Activated CD4-positive, alpha-beta memory T cell treated with anti-CD3 and anti-CD28 coated beads for 36 hours (primary cell): ENCODE measurements around the gene PLVAP. TPM values are rescaled to one million over a fixed set of nuclear protein-coding genes. Genes with fewer than 3 reads are reported as not detected.

ENCODE experiments used
- CTCF ChIA-PET: fragments of 350-600 bp; sonication (Branson Sonifier 250); formaldehyde crosslinking; loops from one replicate; lab custom pipeline; 2021; ENCODE audit warnings: antibody characterized with exemption, inconsistent platforms; lab: Charles Lee
- POLR2A ChIA-PET: fragments of 350-600 bp; sonication (Branson Sonifier 250); formaldehyde crosslinking; loops from one replicate; lab custom pipeline; 2021; ENCODE audit warnings: antibody characterized with exemption; lab: Charles Lee
- DNase-seq: peaks from one replicate; pipeline ENCODE4 v3.0.0-alpha.2; 2020
- H3K27ac Mint-ChIP-seq: one replicate; pipeline ENCODE4 v1.8.0; 2021; ENCODE audit warnings: mixed read lengths
- H3K27me3 Mint-ChIP-seq: one replicate; pipeline ENCODE4 v1.8.0; 2021; ENCODE audit warnings: mixed read lengths
- H3K36me3 Mint-ChIP-seq: one replicate; pipeline ENCODE4 v1.8.0; 2021; ENCODE audit warnings: mixed read lengths
- H3K4me1 Mint-ChIP-seq: one replicate; pipeline ENCODE4 v1.8.0; 2021; ENCODE audit warnings: low read depth, mixed read lengths
- H3K4me3 Mint-ChIP-seq: one replicate; pipeline ENCODE4 v1.8.0; 2021; ENCODE audit warnings: mild to moderate bottlenecking, mixed read lengths
- H3K9me3 Mint-ChIP-seq: one replicate; pipeline ENCODE4 v1.8.0; 2021; ENCODE audit warnings: mixed read lengths
- intact Hi-C: fragments of 100-400 bp; cut with micrococcal nuclease; formaldehyde crosslinking; loops from one replicate; pipeline ENCODE4 v1.15.1; 2023
- total RNA-seq, 2 experiments: library from RNA; stranded (reverse); gene quantifications; one replicate each; pipeline ENCODE4 v1.2.3, GENCODE V29; 2021

The PLVAP gene
- total RNA-seq, 2 experiments from 2014 or later, result 0.14 TPM; not detected in 1

DNA sequence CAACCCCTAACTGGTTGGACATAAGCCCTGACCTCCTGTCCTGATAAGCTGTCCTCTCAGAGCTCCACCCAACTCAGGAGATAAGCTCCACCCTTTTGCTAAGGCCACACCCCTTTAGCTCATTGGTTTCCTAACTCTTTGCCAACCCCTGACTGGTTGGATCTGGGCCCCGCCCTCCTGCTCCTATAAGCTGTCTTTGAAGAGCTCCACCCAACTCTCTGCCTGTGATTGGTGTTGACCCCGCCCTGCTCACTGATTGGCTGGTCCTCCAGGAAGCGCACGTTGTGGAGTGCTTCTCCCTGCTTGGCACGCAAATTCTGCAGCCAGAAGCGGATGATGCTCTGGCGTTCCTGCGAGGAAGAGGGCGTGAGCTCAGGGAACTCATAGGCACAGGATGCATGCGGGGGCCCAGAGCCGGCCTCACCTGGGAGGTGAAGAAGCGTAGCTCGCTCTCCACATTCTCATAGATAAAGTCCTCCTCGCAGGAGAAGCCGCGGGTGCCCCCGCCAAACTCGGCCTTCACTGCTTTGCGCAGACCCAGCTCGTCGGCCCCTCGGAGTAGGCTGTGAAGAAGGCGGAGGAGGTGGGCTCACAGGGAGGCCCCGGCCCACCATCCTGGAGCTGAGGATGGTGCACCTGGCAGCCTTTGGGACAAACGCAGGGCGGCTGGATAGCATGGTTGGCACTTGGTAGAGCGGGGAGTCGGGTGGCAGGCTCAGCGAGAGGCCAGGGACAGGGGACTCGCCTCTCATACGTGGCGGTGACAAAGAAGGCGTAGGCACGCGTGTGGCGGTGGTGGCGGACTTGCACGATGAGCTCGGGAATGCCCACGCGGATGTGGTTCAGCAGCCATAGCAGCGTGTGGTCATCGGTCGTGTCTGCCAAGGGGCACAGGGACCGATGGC is 44.2 kb downstream of the PLVAP start:
- intact Hi-C loops, result no loop called here
- POLR2A ChIA-PET, result interaction anchor here (1.1 to 3.2 kb wide), 4 partner anchors 15 to 56 kb away, joined by 3 to 15 read pairs (median 7); partner anchors contain the start of genes DDA1 and MRPL34
- no peaks in the 10 kb centered on the region for H3K36me3 Mint-ChIP-seq
- no peaks in the 10 kb centered on the region for H3K27me3 Mint-ChIP-seq
- H3K9me3 Mint-ChIP-seq, result no peaks in the 10 kb centered on the region
- H3K4me1 Mint-ChIP-seq, result peaks cover 20% of the 10 kb centered on the region
- DNase-seq, result peak; percentile 68
- CTCF ChIA-PET, result interaction anchor here (0.6 to 2.1 kb wide), 9 partner anchors 9 to 132 kb away, joined by 3 to 6 read pairs (median 4); partner anchors contain the start of gene ABHD8
- no peak overlapping the region for H3K27ac Mint-ChIP-seq
- no peak overlapping the region for H3K4me3 Mint-ChIP-seq

DNA sequence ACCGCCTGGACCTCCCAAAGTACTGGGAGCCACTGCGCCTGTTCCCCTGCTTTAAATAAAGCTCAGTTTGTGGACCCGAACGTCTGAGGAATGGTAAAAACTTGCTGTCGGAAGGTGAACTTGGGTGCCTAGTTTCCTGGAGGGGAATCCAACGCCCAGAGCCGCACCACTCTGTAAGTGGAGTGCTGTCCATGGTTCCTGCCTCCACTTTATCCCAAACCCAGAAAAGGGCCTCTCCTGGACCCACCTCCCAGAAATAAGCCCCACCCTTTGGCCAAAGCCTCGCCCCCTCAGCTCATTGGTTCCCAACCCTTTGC is 44.8 kb downstream of the PLVAP start:
- Mint-ChIP-seq H3K27ac (no peak overlapping the region), H3K4me3 (no peak overlapping the region), H3K9me3 (no peaks in the 10 kb centered on the region), H3K27me3 (no peaks in the 10 kb centered on the region), H3K4me1 (peaks cover 19% of the 10 kb centered on the region), H3K36me3 (no peaks in the 10 kb centered on the region)
- POLR2A ChIA-PET, result interaction anchor here (2.2 kb wide), 1 partner anchor 27 kb away, joined by 9 read pairs; the partner anchor contains the start of gene MRPL34
- DNase-seq, result no peak
- CTCF ChIA-PET, result interaction anchor here (0.6 to 1.6 kb wide), 4 partner anchors 26 to 132 kb away, joined by 3 to 5 read pairs (median 4); partner anchors contain the start of gene ABHD8
- intact Hi-C loops, result no loop called here

- DNase-seq, result no peak
- no peaks in the 10 kb centered on the region for H3K27me3 Mint-ChIP-seq
- CTCF ChIA-PET, result interaction anchor here (0.7 kb wide), 1 partner anchor 12 kb away, joined by 3 read pairs; no protein-coding TSS in a partner anchor
- H3K4me3 Mint-ChIP-seq, result no peak overlapping the region
- peaks cover 18% of the 10 kb centered on the region for H3K4me1 Mint-ChIP-seq
- H3K9me3 Mint-ChIP-seq, result no peaks in the 10 kb centered on the region
- POLR2A ChIA-PET, result no interaction called here
- no peaks in the 10 kb centered on the region for H3K36me3 Mint-ChIP-seq
- no peak overlapping the region for H3K27ac Mint-ChIP-seq
- intact Hi-C loops, result no loop called here
Measured at GRCh38 chr19:17331045-17331558, 46.0 kb downstream of the PLVAP start.

DNA sequence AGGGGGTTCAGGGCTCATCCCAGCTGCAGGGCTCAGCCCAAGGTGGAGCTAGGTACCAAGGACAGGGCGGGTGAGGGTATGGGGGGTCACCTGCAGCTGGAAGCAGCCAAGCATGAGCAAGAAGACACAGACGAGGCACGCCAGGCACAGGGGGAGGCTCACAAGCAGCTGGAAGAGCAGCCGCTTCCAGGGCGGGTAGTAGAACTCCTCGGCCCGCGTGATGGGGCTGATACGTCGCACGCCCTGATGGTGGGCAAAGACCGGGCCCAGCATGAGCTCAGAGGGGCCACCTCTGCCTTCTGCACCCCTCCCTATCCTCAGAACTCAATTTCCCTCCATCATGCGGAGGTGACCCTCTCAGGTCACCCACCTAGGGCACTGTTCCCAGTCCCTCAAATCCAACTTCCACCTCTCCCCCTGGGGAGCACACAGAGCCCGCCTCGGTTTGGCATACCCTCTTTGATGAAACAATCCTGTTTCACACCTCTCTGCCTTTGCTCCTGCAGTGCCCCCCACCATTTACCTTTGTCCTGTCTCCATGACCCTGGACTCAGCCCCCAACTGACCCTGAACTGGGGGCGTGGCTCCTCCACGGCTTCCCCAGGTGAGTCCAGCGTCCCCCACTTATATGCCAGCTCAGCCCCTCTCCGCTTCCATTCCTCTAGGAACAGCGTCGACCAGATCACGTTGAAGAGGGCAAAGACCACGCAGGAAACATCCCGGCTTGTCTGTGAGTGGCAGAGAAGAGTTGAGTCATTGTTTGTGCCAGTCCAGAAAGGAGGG is 46.7 kb downstream of the PLVAP start:
- no peaks in the 10 kb centered on the region for H3K36me3 Mint-ChIP-seq
- intact Hi-C loops, result no loop called here
- no peaks in the 10 kb centered on the region for H3K27me3 Mint-ChIP-seq
- H3K9me3 Mint-ChIP-seq, result no peaks in the 10 kb centered on the region
- no peak for DNase-seq
- ChIA-PET CTCF (interaction anchor here (0.7 to 1.1 kb wide), 3 partner anchors 11 to 59 kb away, joined by 3 read pairs; partner anchors contain the start of gene DDA1), POLR2A (no interaction called here)
- H3K27ac Mint-ChIP-seq, result no peak overlapping the region
- H3K4me1 Mint-ChIP-seq, result peaks cover 16% of the 10 kb centered on the region
- H3K4me3 Mint-ChIP-seq, result peak overlapping the region; percentile 8

DNA sequence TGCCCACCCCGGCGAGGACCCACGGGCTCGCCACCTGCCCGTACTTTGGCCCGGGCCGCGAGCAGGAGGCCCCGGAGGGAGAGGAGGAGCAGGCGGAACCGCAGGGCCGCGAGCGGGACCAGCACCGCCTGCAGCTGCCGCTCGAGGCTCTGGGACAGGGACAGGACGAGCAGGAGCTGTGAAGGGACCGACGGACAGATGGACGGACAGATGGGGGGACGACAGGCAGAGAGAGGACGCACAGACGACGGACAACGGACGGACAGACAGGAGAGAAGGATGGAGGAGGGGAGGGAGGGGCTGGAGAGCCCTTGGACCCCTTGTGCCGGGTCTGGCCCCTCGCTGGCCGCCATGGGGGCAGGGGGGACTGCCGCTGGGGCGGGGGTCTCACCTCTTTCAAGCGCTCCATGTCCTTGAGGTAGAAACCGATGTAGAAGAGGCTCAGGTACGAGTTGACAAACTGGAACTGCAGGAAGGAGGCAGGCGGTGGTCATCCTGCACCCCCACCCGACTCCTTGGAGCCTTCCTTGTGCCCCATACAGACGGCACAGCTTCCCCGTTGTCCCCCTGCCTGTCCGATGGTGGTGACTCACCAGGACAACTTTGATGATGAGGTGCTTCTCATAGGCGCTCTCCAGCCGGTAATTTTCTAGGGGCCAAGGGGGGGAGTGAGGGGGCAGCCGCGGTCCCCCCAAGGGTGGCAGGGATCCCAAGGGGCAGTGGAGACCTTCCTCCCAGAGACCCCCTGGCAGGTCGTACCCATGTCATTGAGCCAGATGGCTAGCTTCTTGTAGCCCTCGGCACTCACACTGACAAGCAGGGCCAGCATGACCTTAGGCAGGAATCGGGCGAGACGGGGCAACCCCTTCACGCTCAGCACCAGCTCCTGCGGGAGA is 47.5 kb downstream of the PLVAP start:
- peaks cover 11% of the 10 kb centered on the region for H3K4me1 Mint-ChIP-seq
- H3K36me3 Mint-ChIP-seq, result no peaks in the 10 kb centered on the region
- ChIA-PET POLR2A (interaction anchor here (0.6 kb wide), 1 partner anchor 423 kb away, joined by 3 read pairs; no protein-coding TSS in a partner anchor), CTCF (interaction anchor here (1.0 to 1.1 kb wide), 2 partner anchors 20 to 60 kb away, joined by 3 read pairs; partner anchors contain the start of gene DDA1)
- H3K27me3 Mint-ChIP-seq, result no peaks in the 10 kb centered on the region
- intact Hi-C loops, result no loop called here
- H3K9me3 Mint-ChIP-seq, result no peaks in the 10 kb centered on the region
- no peak overlapping the region for H3K27ac Mint-ChIP-seq
- DNase-seq, result no peak
- no peak overlapping the region for H3K4me3 Mint-ChIP-seq

- peak overlapping the region; percentile 41 for H3K4me3 Mint-ChIP-seq
- CTCF ChIA-PET, result interaction anchor here (0.9 to 1.0 kb wide), 2 partner anchors 19 to 57 kb away, joined by 3 to 4 read pairs; partner anchors contain the start of gene DDA1
- peak; percentile 44 for DNase-seq
Measured at GRCh38 chr19:17328517-17329365, 48.4 kb downstream of the PLVAP start.

GRCh38 chr19:17327654-17328516 is 49.3 kb downstream of the PLVAP start:
- Mint-ChIP-seq H3K4me3 (peak overlapping the region; percentile 46), H3K4me1 (peaks cover 3% of the 10 kb centered on the region), H3K27me3 (no peaks in the 10 kb centered on the region), H3K27ac (no peak overlapping the region), H3K9me3 (no peaks in the 10 kb centered on the region), H3K36me3 (no peaks in the 10 kb centered on the region)
- ChIA-PET POLR2A (interaction anchor here (0.9 kb wide), 1 partner anchor 19 kb away, joined by 3 read pairs; the partner anchor contains the start of gene DDA1), CTCF (interaction anchor here (0.9 to 1.0 kb wide), 2 partner anchors 18 to 58 kb away, joined by 3 to 4 read pairs; partner anchors contain the start of gene DDA1)
- DNase-seq, result peak; percentile 73
- intact Hi-C loops, result no loop called here

More at GRCh38 chr19:17328517-17329365, 48.4 kb downstream of the PLVAP start:
- POLR2A ChIA-PET, result interaction anchor here (0.6 to 0.9 kb wide), 2 partner anchors 20 to 424 kb away, joined by 3 read pairs; partner anchors contain the start of gene DDA1
- Mint-ChIP-seq H3K27me3 (no peaks in the 10 kb centered on the region), H3K4me1 (peaks cover 8% of the 10 kb centered on the region), H3K36me3 (no peaks in the 10 kb centered on the region), H3K9me3 (no peaks in the 10 kb centered on the region), H3K27ac (no peak overlapping the region)
- intact Hi-C loops, result no loop called here

DNA sequence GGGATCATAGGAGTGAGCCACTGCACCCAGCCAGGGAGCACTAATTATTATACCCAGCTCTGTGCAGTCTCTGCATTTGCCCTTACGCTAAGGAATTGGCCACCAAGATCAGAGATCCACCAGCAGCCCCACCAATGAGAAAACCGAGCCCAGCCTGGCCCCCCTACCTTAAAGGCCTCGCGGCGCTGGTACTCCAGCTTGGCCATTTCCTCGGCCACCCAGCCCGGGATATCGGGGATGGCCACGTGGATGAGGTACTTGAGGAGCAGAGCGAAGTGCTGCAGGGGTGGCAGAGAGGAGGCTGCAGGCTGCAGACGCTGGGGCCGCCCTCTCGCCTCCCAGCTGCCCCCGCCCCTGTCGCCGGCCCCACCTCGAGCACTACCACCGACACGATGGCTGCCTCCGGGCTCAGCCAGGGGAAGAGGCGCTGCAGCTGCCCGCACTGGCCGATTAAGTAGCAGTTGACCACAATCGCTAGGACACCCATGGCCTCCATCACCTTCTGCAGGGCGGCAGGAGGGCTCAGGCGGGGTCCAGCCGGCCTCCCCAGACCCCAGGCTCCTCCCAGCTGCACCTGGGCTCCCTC is 50.0 kb downstream of the PLVAP start:
- intact Hi-C loops, result no loop called here
- peaks cover 3% of the 10 kb centered on the region for H3K4me1 Mint-ChIP-seq
- no peak for DNase-seq
- H3K27ac Mint-ChIP-seq, result no peak overlapping the region
- CTCF ChIA-PET, result no interaction called here
- POLR2A ChIA-PET, result interaction anchor here (0.5 to 1.0 kb wide), 2 partner anchors 18 to 72 kb away, joined by 3 to 4 read pairs; partner anchors contain the start of gene DDA1
- peak overlapping the region; percentile 12 for H3K4me3 Mint-ChIP-seq
- H3K36me3 Mint-ChIP-seq, result peaks cover 5% of the 10 kb centered on the region
- H3K9me3 Mint-ChIP-seq, result no peaks in the 10 kb centered on the region
- no peaks in the 10 kb centered on the region for H3K27me3 Mint-ChIP-seq

DNA sequence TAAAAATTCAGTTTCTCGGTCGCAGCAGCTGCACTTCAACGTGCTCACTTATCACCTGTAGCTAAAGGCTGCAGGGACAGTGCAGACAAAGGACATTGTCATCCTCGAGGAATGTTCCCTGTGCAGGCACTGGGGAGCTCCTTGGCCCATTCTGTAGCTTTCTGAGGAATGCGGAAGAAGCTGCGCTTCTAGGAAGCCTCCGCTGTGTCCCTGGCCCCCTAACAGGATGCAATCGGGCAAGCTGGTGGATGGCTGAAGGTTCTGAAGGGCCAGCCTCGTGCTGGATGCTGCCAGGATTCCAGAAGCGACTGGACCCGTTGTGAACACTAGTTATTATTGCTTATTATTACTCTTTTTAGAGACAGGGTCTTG is 50.6 kb downstream of the PLVAP start:
- ChIA-PET CTCF (no interaction called here), POLR2A (interaction anchor here (0.5 to 1.0 kb wide), 2 partner anchors 17 to 73 kb away, joined by 3 to 4 read pairs; partner anchors contain the start of gene DDA1)
- Mint-ChIP-seq H3K4me1 (peaks cover 3% of the 10 kb centered on the region), H3K9me3 (no peaks in the 10 kb centered on the region), H3K27ac (no peak overlapping the region), H3K27me3 (no peaks in the 10 kb centered on the region), H3K36me3 (peaks cover 5% of the 10 kb centered on the region), H3K4me3 (no peak overlapping the region)
- intact Hi-C loops, result no loop called here
- no peak for DNase-seq
